ENCODE data around the gene SEPSECS.

DNA sequence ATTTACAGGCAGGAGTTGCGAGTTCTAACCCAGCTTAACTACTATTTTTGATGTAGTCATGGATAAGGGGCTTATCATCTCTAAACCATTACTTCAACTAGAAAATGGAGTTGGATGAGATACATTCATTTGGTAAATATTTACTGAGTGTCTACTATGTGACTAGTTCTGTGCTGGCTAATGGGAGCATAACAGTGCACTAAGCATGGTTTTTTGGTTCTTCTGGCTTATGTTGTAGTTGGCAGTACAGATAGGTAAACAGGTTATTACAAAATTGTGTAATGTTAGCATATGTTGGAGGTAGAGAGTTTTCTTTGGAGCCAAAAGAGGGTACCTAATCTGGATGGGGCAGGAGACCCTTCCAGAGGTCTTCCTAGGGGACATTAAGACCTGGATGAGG, 47.7 kb upstream of the SEPSECS start:
- TF ChIP-seq, protein P1, sequence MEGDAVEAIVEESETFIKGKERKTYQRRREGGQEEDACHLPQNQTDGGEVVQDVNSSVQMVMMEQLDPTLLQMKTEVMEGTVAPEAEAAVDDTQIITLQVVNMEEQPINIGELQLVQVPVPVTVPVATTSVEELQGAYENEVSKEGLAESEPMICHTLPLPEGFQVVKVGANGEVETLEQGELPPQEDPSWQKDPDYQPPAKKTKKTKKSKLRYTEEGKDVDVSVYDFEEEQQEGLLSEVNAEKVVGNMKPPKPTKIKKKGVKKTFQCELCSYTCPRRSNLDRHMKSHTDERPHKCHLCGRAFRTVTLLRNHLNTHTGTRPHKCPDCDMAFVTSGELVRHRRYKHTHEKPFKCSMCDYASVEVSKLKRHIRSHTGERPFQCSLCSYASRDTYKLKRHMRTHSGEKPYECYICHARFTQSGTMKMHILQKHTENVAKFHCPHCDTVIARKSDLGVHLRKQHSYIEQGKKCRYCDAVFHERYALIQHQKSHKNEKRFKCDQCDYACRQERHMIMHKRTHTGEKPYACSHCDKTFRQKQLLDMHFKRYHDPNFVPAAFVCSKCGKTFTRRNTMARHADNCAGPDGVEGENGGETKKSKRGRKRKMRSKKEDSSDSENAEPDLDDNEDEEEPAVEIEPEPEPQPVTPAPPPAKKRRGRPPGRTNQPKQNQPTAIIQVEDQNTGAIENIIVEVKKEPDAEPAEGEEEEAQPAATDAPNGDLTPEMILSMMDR (IDR thresholded peaks at IDR 0.05), result no peak
- TF ChIP-seq POLR2A (IDR thresholded peaks at IDR 0.05), result no peak
